Inflammatory macrophage treated with lipopolysaccharide for 1 hour (primary cell): ENCODE measurements around the gene SYT13.

Source experiments
- DNase-seq, 2 donors: peaks; one replicate each; pipeline ENCODE4 v3.0.0-alpha.2; 2020 to 2022

Gene SYT13

GRCh38 chr11:45305874-45306623 lies 19.9 kb upstream of the SYT13 start:
- DNase-seq, result no peak

- DNase-seq, result no peak
Measured at GRCh38 chr11:45304992-45305335, 18.8 kb upstream of the SYT13 start.

- DNase-seq, result no peak
Measured at GRCh38 chr11:45304111-45304991, 18.2 kb upstream of the SYT13 start.

GRCh38 chr11:45303316-45303715 lies 17.2 kb upstream of the SYT13 start:
- DNase-seq, result no peak

- DNase-seq, result no peak
Measured at GRCh38 chr11:45301537-45302246, 15.6 kb upstream of the SYT13 start.

GRCh38 chr11:45300715-45301114 lies 14.6 kb upstream of the SYT13 start:
- no peak for DNase-seq

- no peak for DNase-seq
Measured at GRCh38 chr11:45298718-45299117, 12.6 kb upstream of the SYT13 start.

GRCh38 chr11:45296075-45296474 lies 9.9 kb upstream of the SYT13 start:
- DNase-seq, result no peak

GRCh38 chr11:45294499-45294898 lies 8.4 kb upstream of the SYT13 start:
- DNase-seq, result no peak

- DNase-seq, result peak; percentile 58 to 72
Measured at GRCh38 chr11:45293566-45294192, 7.5 kb upstream of the SYT13 start.

- DNase-seq, result no peak
Measured at GRCh38 chr11:45290586-45290985, 4.4 kb upstream of the SYT13 start.

GRCh38 chr11:45289369-45289768 lies 3.2 kb upstream of the SYT13 start:
- DNase-seq, result peak in 1 of 2 donors; percentile 7

- DNase-seq, result no peak
Measured at GRCh38 chr11:45288339-45288738, 2.2 kb upstream of the SYT13 start.

GRCh38 chr11:45287316-45287903 lies 1.3 kb upstream of the SYT13 start:
- no peak for DNase-seq

- no peak for DNase-seq
Measured at GRCh38 chr11:45285250-45285828, 802 bp downstream of the SYT13 start.

GRCh38 chr11:45282081-45282480 lies 4.1 kb downstream of the SYT13 start:
- DNase-seq, result no peak

GRCh38 chr11:45280449-45280848 lies 5.7 kb downstream of the SYT13 start:
- no peak for DNase-seq

GRCh38 chr11:45279645-45280044 lies 6.5 kb downstream of the SYT13 start:
- no peak for DNase-seq

GRCh38 chr11:45278714-45279113 lies 7.4 kb downstream of the SYT13 start:
- DNase-seq, result no peak

GRCh38 chr11:45275828-45276227 lies 10.3 kb downstream of the SYT13 start:
- no peak for DNase-seq

GRCh38 chr11:45274206-45274605 lies 11.9 kb downstream of the SYT13 start:
- DNase-seq, result no peak

GRCh38 chr11:45273509-45273908 lies 12.6 kb downstream of the SYT13 start:
- no peak for DNase-seq
